GM23338 (cell line): ENCODE data around the gene NPW. TPM values are rescaled to one million over a fixed set of nuclear protein-coding genes. Genes with fewer than 3 reads are reported as not detected.

Experiments
- ATAC-seq: fragments of 200-7000 bp; cut with Tn5 transposase; 3 replicates; pipeline ENCODE4 v1.9.1; 2020
- DNase-seq: peaks from one replicate; pipeline ENCODE4 v3.0.0-alpha.2; 2015; ENCODE audit warnings: low spot score
- H2AFZ ChIP-seq: fragments of 200-600 bp; sonication (generic); 2 replicates; pipeline ENCODE4 v1.8.0; 2016; ENCODE audit warnings: antibody characterized with exemption, mild to moderate bottlenecking, moderate library complexity
- H3F3A ChIP-seq: fragments of 200-600 bp; sonication (generic); replicated peaks from 2 replicates; pipeline ENCODE4 v1.8.0; 2017; ENCODE audit warnings: antibody characterized with exemption, mixed run types, low read depth
- H3K27ac ChIP-seq: fragments of 200-600 bp; sonication (generic); 2 replicates; pipeline ENCODE4 v1.6.1; 2016; ENCODE audit warnings: low read depth
- H3K27me3 ChIP-seq: fragments of 200-600 bp; sonication (generic); 2 replicates; pipeline ENCODE4 v1.8.0; 2016; ENCODE audit warnings: mild to moderate bottlenecking, mixed run types, moderate library complexity; ENCODE audit not compliant: insufficient read depth
- H3K36me3 ChIP-seq: fragments of 200-600 bp; sonication (generic); 2 replicates; pipeline ENCODE4 v1.8.0; 2016; ENCODE audit warnings: mild to moderate bottlenecking; ENCODE audit not compliant: insufficient read depth
- H3K4me1 ChIP-seq: fragments of 200-600 bp; sonication (generic); 2 replicates; pipeline ENCODE4 v1.8.0; 2016; ENCODE audit warnings: mild to moderate bottlenecking, moderate library complexity; ENCODE audit not compliant: insufficient read depth
- H3K4me2 ChIP-seq: fragments of 200-600 bp; sonication (generic); 2 replicates; pipeline ENCODE4 v1.7.1; 2017; ENCODE audit warnings: mixed run types
- H3K4me3 ChIP-seq: fragments of 200-600 bp; sonication (generic); 2 replicates; pipeline ENCODE4 v1.6.1; 2016; ENCODE audit warnings: mixed run types
- H3K79me2 ChIP-seq: fragments of 200-600 bp; sonication (generic); replicated peaks from 2 replicates; pipeline ENCODE4 v1.8.0; 2017; ENCODE audit warnings: mild to moderate bottlenecking; ENCODE audit not compliant: insufficient read depth
- H3K9me2 ChIP-seq: fragments of 200-600 bp; sonication (generic); 2 replicates; pipeline ENCODE4 v1.8.0; 2017; ENCODE audit not compliant: insufficient read depth
- H4K20me1 ChIP-seq: fragments of 200-600 bp; sonication (generic); replicated peaks from 2 replicates; pipeline ENCODE4 v1.8.0; 2017; ENCODE audit warnings: mild to moderate bottlenecking; ENCODE audit not compliant: insufficient read depth
- H3K27ac Mint-ChIP-seq: 2 replicates; pipeline ENCODE4 v1.8.0; 2020; ENCODE audit warnings: inconsistent platforms, mild to moderate bottlenecking, moderate library complexity, mixed read lengths
- H3K27me3 Mint-ChIP-seq: 3 replicates; pipeline ENCODE4 v1.8.0; 2022; ENCODE audit warnings: low read depth, mild to moderate bottlenecking, moderate library complexity, mixed read lengths, inconsistent platforms; ENCODE audit not compliant: insufficient read depth, poor library complexity
- H3K36me3 Mint-ChIP-seq: 3 replicates; pipeline ENCODE4 v1.8.0; 2021; ENCODE audit warnings: low read depth, mild to moderate bottlenecking, inconsistent platforms, moderate library complexity, mixed read lengths
- H3K4me1 Mint-ChIP-seq: 3 replicates; pipeline ENCODE4 v1.8.0; 2020; ENCODE audit warnings: mild to moderate bottlenecking, inconsistent platforms, mixed read lengths
- H3K4me3 Mint-ChIP-seq: 3 replicates; pipeline ENCODE4 v1.8.0; 2021; ENCODE audit warnings: moderate library complexity, mild to moderate bottlenecking, inconsistent platforms, mixed read lengths
- H3K9me3 Mint-ChIP-seq: 3 replicates; pipeline ENCODE4 v1.8.0; 2020; ENCODE audit warnings: moderate library complexity, mild to moderate bottlenecking, inconsistent platforms, mixed read lengths
- CREB1 ChIP-seq: fragments of 250-450 bp; sonication (Bioruptor Pico); IDR thresholded peaks from 2 replicates; pipeline ENCODE4 v1.5.0; 2020; ENCODE audit warnings: low read depth, mild to moderate bottlenecking, moderate library complexity
- CTCF ChIP-seq, 2 experiments: fragments of 200-600 bp in 1 of 2; sonication (generic) in 1 of 2; conservative IDR thresholded peaks; 2 replicates each; pipeline versions ENCODE4 v1.5.1 to v1.6.1; 2016 to 2017; ENCODE audit warnings: antibody characterized with exemption in 2 of 2, low read depth in 2 of 2, mild to moderate bottlenecking in 2 of 2, moderate library complexity in 1 of 2
- ETS1 ChIP-seq: IDR thresholded peaks from 2 replicates; pipeline ENCODE4 v1.6.1; 2016; ENCODE audit warnings: antibody characterized with exemption
- EZH2 ChIP-seq: fragments of 200-600 bp; sonication (generic); IDR thresholded peaks from one replicate; pipeline ENCODE4 v1.8.0; 2017; ENCODE audit warnings: antibody characterized with exemption, mild to moderate bottlenecking, low read depth; ENCODE audit not compliant: unreplicated experiment
- EZH2phosphoT487 ChIP-seq: fragments of 200-600 bp; sonication (generic); IDR thresholded peaks from one replicate; pipeline ENCODE4 v1.8.1; 2018; ENCODE audit warnings: antibody characterized with exemption; ENCODE audit not compliant: unreplicated experiment
- JUNB ChIP-seq: IDR thresholded peaks from one replicate; pipeline ENCODE4 v1.6.1; 2016; ENCODE audit warnings: antibody characterized with exemption; ENCODE audit not compliant: unreplicated experiment
- NANOG ChIP-seq: IDR thresholded peaks from 2 replicates; pipeline ENCODE4 v1.6.1; 2016; ENCODE audit warnings: antibody characterized with exemption, borderline replicate concordance
- POLR2AphosphoS5 ChIP-seq: IDR thresholded peaks from 2 replicates; pipeline ENCODE4 v1.6.1; 2016; ENCODE audit warnings: antibody characterized with exemption, low read depth
- REST ChIP-seq: IDR thresholded peaks from one replicate; pipeline ENCODE4 v1.6.1; 2018; ENCODE audit warnings: antibody characterized with exemption; ENCODE audit not compliant: unreplicated experiment
- STAT1 ChIP-seq: IDR thresholded peaks from one replicate; pipeline ENCODE4 v1.6.1; 2016; ENCODE audit warnings: antibody characterized with exemption; ENCODE audit not compliant: unreplicated experiment
- ZNF114 ChIP-seq: fragments of 250-450 bp; sonication (Bioruptor Pico); IDR thresholded peaks from 2 replicates; pipeline ENCODE4 v1.5.0; 2020; ENCODE audit warnings: mild to moderate bottlenecking, moderate library complexity
- ZNF331 ChIP-seq: fragments of 250-450 bp; sonication (Bioruptor Pico); IDR thresholded peaks from 2 replicates; pipeline ENCODE4 v1.5.0; 2020; ENCODE audit warnings: low read depth, mild to moderate bottlenecking, moderate library complexity
- ZNF462 ChIP-seq: fragments of 250-450 bp; sonication (Bioruptor Pico); IDR thresholded peaks from 2 replicates; pipeline ENCODE4 v1.5.0; 2020; ENCODE audit warnings: mild to moderate bottlenecking, moderate library complexity
- polyA plus RNA-seq: library from polyadenylated mRNA; unstranded; fragments of >200 nt; fragmentation: Nextera tagmentation; extraction: Ambion mirVana; gene quantifications from 2 replicates; pipeline ENCODE4 v1.2.1, GENCODE V29; 2016
- total RNA-seq: library from RNA; depleted of rRNA; stranded (reverse); fragments of >200 nt; shearing (Covaris generic); gene quantifications from 2 replicates; pipeline ENCODE4 v1.2.3, GENCODE V29; 2014

Gene NPW
- total and polyA plus RNA-seq, 2 experiments from 2014 or later: 4.5 to 37.6 TPM

GRCh38 chr16:1982013-1982433, 37.6 kb upstream of the NPW start:
- peaks cover 54% of the 10 kb centered on the region for H3K27me3 Mint-ChIP-seq
- Histone ChIP-seq H3K9me2 (no peaks in the 10 kb centered on the region), H3K4me3 (no peak overlapping the region), H2AFZ (no peak overlapping the region), H3K4me1 (peaks cover 21% of the 10 kb centered on the region), H3K27me3 (peaks cover 36% of the 10 kb centered on the region), H3K4me2 (no peak overlapping the region), H3K27ac (no peak overlapping the region), H3K36me3 (no peaks in the 10 kb centered on the region), H3K79me2 (peaks cover 4% of the 10 kb centered on the region; the same call in 1 of the 2 replicates), H3F3A (peaks cover 34% of the 10 kb centered on the region), H4K20me1 (no peaks in the 10 kb centered on the region; the same call in none of the 2 replicates)
- ATAC-seq (no peak), DNase-seq (no peak)
- peaks cover 17% of the 10 kb centered on the region for H3K36me3 Mint-ChIP-seq
- H3K4me1 Mint-ChIP-seq: peaks cover 23% of the 10 kb centered on the region
- no peak overlapping the region for H3K27ac Mint-ChIP-seq
- no peak overlapping the region; the same call in 2 of the 3 replicates for H3K4me3 Mint-ChIP-seq
- TF ChIP-seq EZH2 (no peak), POLR2AphosphoS5 (no peak), JUNB (no peak), NANOG (no peak), REST (no peak), ZNF114 (CRISPR knock-in tag) (no peak), STAT1 (no peak), ETS1 (no peak), ZNF331 (no peak), CREB1 (CRISPR knock-in tag) (no peak), EZH2phosphoT487 (no peak), ZNF462 (CRISPR knock-in tag) (no peak), CTCF (conservative IDR thresholded peaks at IDR 0.05; ENCODE audit: low read depth in 2 of 2) (no peak)
- H3K9me3 Mint-ChIP-seq: no peaks in the 10 kb centered on the region
